ENCODE results near the gene LCN12. TPM values are rescaled to one million over a fixed set of nuclear protein-coding genes. Genes with fewer than 3 reads are reported as not detected.

Gene LCN12
- total and polyA plus RNA-seq, 3 donors from 2014 or later = 11.5 to 27.8 (median 27.1) TPM

GRCh38 chr9:136926154-136926704 is 25.8 kb upstream of the LCN12 start:
- H3K9me3 ChIP-seq = no peaks in the 10 kb centered on the region
- peaks cover 12% of the 10 kb centered on the region for H3K4me1 ChIP-seq
- 79 to 84% methylated on average over 5 to 9 of the region's 9 CpGs for WGBS, 2 donors
- H3K27me3 ChIP-seq = no peaks in the 10 kb centered on the region
- no peak overlapping the region for H3K27ac ChIP-seq
- TF ChIP-seq CTCF (IDR thresholded peaks at IDR 0.05) (no peak), POLR2A (IDR thresholded peaks at IDR 0.05) (no peak)
- H3K4me3 ChIP-seq = no peak overlapping the region
- intact Hi-C loops (cut with DNase I; ENCODE audit: low total_unique reads) = no loop called here
- DNase-seq = no peak
- no peaks in the 10 kb centered on the region for H3K36me3 ChIP-seq (ENCODE audit: low read depth, missing control alignments)

GRCh38 chr9:136926749-136927148 is 25.3 kb upstream of the LCN12 start:
- 83 to 96% methylated on average over 13 of the region's 13 CpGs for WGBS, 2 donors
- Histone ChIP-seq H3K9me3 (no peaks in the 10 kb centered on the region), H3K36me3 (ENCODE audit: low read depth, missing control alignments) (no peaks in the 10 kb centered on the region), H3K4me1 (peaks cover 7% of the 10 kb centered on the region), H3K27ac (no peak overlapping the region), H3K4me3 (no peak overlapping the region), H3K27me3 (no peaks in the 10 kb centered on the region)
- TF ChIP-seq POLR2A (IDR thresholded peaks at IDR 0.05) = no peak
- TF ChIP-seq CTCF (IDR thresholded peaks at IDR 0.05) = no peak
- DNase-seq = no peak
- intact Hi-C loops (cut with DNase I; ENCODE audit: low total_unique reads) = no loop called here

- H3K36me3 ChIP-seq (ENCODE audit: low read depth, missing control alignments) = no peaks in the 10 kb centered on the region
- WGBS, 2 donors = 82 to 85% methylated on average over 23 of the region's 23 CpGs
- no peak overlapping the region for H3K27ac ChIP-seq
- intact Hi-C loops (cut with DNase I; ENCODE audit: low total_unique reads) = no loop called here
- H3K4me1 ChIP-seq = no peaks in the 10 kb centered on the region
- no peak overlapping the region for H3K4me3 ChIP-seq
- H3K27me3 ChIP-seq = no peaks in the 10 kb centered on the region
- H3K9me3 ChIP-seq = no peaks in the 10 kb centered on the region
- TF ChIP-seq CTCF (IDR thresholded peaks at IDR 0.05) (no peak), POLR2A (IDR thresholded peaks at IDR 0.05) (no peak)
- no peak for DNase-seq
These were observed 24.5 kb upstream of the LCN12 start for GRCh38 chr9:136927343-136928271.

- Histone ChIP-seq H3K36me3 (ENCODE audit: low read depth, missing control alignments) (no peaks in the 10 kb centered on the region), H3K4me1 (no peaks in the 10 kb centered on the region), H3K4me3 (no peak overlapping the region), H3K27me3 (no peaks in the 10 kb centered on the region), H3K9me3 (no peaks in the 10 kb centered on the region), H3K27ac (no peak overlapping the region)
- DNase-seq = no peak
- intact Hi-C loops (cut with DNase I; ENCODE audit: low total_unique reads) = no loop called here
- 71 to 81% methylated on average over 7 to 9 of the region's 9 CpGs for WGBS, 2 donors
- no peak for TF ChIP-seq CTCF (IDR thresholded peaks at IDR 0.05)
- TF ChIP-seq POLR2A (IDR thresholded peaks at IDR 0.05) = no peak
These were observed 23.5 kb upstream of the LCN12 start for GRCh38 chr9:136928591-136928990.
